HCT116 (cell line): ENCODE measurements around the gene MLEC.

Experiments used
- EZH2 ChIP-seq: fragments of 200-600 bp; sonication (generic); IDR thresholded peaks from 2 replicates; pipeline ENCODE4 v1.6.1; 2017; ENCODE audit warnings: antibody characterized with exemption, mixed run types
- TF ChIP-seq, protein P1 (sequence below), 3 experiments: fragments of 200-600 bp in 1 of 3; sonication (generic) in 1 of 3; IDR thresholded peaks in 2 of 3; conservative IDR thresholded peaks in 1 of 3; 2 replicates each; pipeline ENCODE4 v1.5.1; 2012 to 2017; ENCODE audit warnings: low read depth in 2 of 3, low read length in 2 of 3, antibody characterized with exemption in 1 of 3, borderline replicate concordance in 1 of 3, control low read depth in 1 of 3, mild to moderate bottlenecking in 1 of 3, mixed read lengths in 1 of 3, mixed run types in 1 of 3, moderate library complexity in 1 of 3; ENCODE audit not compliant: insufficient read depth in 1 of 3

DNA sequence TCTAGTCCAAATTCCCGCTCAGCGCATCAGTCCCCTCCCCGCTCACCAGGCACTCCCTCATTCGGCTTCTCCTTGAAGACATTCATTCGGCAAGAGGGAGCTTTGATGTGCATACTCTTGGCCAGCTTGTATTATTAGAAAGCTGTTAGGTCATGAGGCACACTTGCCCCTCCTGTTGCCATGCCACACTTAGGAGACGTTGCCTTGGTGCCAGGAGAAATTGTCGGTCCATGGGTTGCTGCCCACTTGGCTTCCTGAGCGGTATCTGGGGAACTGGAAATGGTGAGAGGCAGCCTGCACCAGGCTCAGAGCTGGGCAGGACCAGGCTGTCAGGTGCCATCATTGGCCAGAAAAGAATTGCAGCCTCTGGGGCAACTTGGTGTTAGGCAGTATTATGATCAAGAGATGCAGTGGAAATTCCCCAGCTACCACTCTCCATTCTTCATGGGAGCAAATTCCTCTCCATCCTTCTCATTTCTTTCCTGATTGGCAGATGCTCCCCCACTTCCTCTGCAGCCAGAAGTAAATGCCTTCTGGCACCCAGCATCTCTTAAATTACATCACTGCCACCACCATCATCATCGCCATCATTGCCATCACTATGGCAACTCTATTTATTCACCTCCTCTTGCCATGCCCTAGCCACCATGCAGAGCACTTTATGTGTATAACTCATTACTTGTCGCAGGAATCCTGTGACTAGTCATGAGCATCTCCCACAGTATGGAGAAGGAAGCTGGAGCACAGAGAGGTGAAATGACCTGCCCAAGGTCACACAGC lies 34.1 kb upstream of the MLEC start:
- TF ChIP-seq, protein P1, sequence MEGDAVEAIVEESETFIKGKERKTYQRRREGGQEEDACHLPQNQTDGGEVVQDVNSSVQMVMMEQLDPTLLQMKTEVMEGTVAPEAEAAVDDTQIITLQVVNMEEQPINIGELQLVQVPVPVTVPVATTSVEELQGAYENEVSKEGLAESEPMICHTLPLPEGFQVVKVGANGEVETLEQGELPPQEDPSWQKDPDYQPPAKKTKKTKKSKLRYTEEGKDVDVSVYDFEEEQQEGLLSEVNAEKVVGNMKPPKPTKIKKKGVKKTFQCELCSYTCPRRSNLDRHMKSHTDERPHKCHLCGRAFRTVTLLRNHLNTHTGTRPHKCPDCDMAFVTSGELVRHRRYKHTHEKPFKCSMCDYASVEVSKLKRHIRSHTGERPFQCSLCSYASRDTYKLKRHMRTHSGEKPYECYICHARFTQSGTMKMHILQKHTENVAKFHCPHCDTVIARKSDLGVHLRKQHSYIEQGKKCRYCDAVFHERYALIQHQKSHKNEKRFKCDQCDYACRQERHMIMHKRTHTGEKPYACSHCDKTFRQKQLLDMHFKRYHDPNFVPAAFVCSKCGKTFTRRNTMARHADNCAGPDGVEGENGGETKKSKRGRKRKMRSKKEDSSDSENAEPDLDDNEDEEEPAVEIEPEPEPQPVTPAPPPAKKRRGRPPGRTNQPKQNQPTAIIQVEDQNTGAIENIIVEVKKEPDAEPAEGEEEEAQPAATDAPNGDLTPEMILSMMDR (IDR thresholded peaks at IDR 0.05 in 2 of 3, conservative IDR thresholded peaks at IDR 0.05 in 1 of 3; ENCODE audit: borderline replicate concordance in 1 of 3, insufficient read depth in 1 of 3, low read depth in 2 of 3, low read length in 2 of 3): no peak
- no peak for TF ChIP-seq EZH2
